PC-3 (cell line): ENCODE measurements around the gene EPHA10. TPM values are rescaled to one million over a fixed set of nuclear protein-coding genes. Genes with fewer than 3 reads are reported as not detected.

ENCODE experiments used
- ATAC-seq: fragments of 200-7000 bp; cut with Tn5 transposase; 2 replicates; pipeline ENCODE4 v1.9.1; 2020; ENCODE audit warnings: mild to moderate bottlenecking, moderate library complexity
- BruUV-seq: library from RNA; stranded (reverse); fragments of 400-500 nt; replicated peaks from 2 replicates; lab custom pipeline; 2021; lab: Mats Ljungman, UMichigan
- CTCF ChIA-PET: fragments of 300-600 bp; sonication (Branson Sonifier 250); formaldehyde crosslinking; loops from one replicate; lab custom pipeline; 2022; ENCODE audit warnings: antibody characterized with exemption; lab: Charles Lee
- POLR2A ChIA-PET: fragments of 300-600 bp; sonication (Branson Sonifier 250); formaldehyde crosslinking; loops from one replicate; lab custom pipeline; 2022; ENCODE audit warnings: antibody characterized with exemption; ENCODE audit not compliant: unreplicated experiment; lab: Charles Lee
- DNase-seq: peaks from one replicate; pipeline ENCODE4 v3.0.0-alpha.2; 2015
- H2AFZ ChIP-seq: fragments of 300-600 bp; sonication (generic); 2 replicates; pipeline ENCODE4 v1.6.0; 2016; ENCODE audit warnings: antibody characterized with exemption, low read length
- H3F3A ChIP-seq: fragments of 300-600 bp; sonication (generic); one replicate; pipeline ENCODE4 v1.6.0; 2017; ENCODE audit warnings: antibody characterized with exemption, low read length, control low read depth, mild to moderate bottlenecking; ENCODE audit not compliant: unreplicated experiment
- H3K27ac ChIP-seq: fragments of 300-600 bp; sonication (generic); 2 replicates; pipeline ENCODE4 v1.5.1; 2016; ENCODE audit warnings: mild to moderate bottlenecking, low read length
- H3K27me3 ChIP-seq: fragments of 300-600 bp; sonication (generic); 2 replicates; pipeline ENCODE4 v1.6.1; 2016; ENCODE audit warnings: low read length, mixed read lengths
- H3K36me3 ChIP-seq: fragments of 300-600 bp; sonication (generic); 2 replicates; pipeline ENCODE4 v1.6.1; 2016; ENCODE audit warnings: low read depth, mixed run types, low read length, mixed read lengths
- H3K4me1 ChIP-seq: fragments of 300-600 bp; sonication (generic); 2 replicates; pipeline ENCODE4 v1.5.1; 2016; ENCODE audit warnings: low read length; ENCODE audit not compliant: insufficient read depth
- H3K4me2 ChIP-seq: fragments of 300-600 bp; sonication (generic); 2 replicates; pipeline ENCODE4 v1.6.0; 2016; ENCODE audit warnings: low read length
- H3K4me3 ChIP-seq: fragments of 300-600 bp; sonication (generic); 2 replicates; pipeline ENCODE4 v1.5.1; 2016; ENCODE audit warnings: mild to moderate bottlenecking, low read length, mixed read lengths
- H3K79me2 ChIP-seq: fragments of 300-600 bp; sonication (generic); 2 replicates; pipeline ENCODE4 v1.6.1; 2017; ENCODE audit warnings: low read length, mixed read lengths
- H3K9ac ChIP-seq: fragments of 300-600 bp; sonication (generic); 2 replicates; pipeline ENCODE4 v1.6.0; 2016; ENCODE audit warnings: mild to moderate bottlenecking, low read length
- H3K9me2 ChIP-seq: fragments of 300-600 bp; sonication (generic); replicated peaks from 2 replicates; pipeline ENCODE4 v1.6.1; 2016; ENCODE audit warnings: mixed run types, low read length, mixed read lengths
- H3K9me3 ChIP-seq: fragments of 300-600 bp; sonication (generic); 2 replicates; pipeline ENCODE4 v1.6.1; 2016; ENCODE audit warnings: low read length, mixed read lengths
- H4K20me1 ChIP-seq: fragments of 300-600 bp; sonication (generic); 2 replicates; pipeline ENCODE4 v1.6.1; 2016; ENCODE audit warnings: low read length, mixed read lengths
- EZH2 ChIP-seq: fragments of 300-600 bp; sonication (generic); IDR thresholded peaks from one replicate; pipeline ENCODE4 v1.6.1; 2017; ENCODE audit warnings: antibody characterized with exemption, mild to moderate bottlenecking, low read length; ENCODE audit not compliant: unreplicated experiment
- EZH2phosphoT487 ChIP-seq: fragments of 300-600 bp; sonication (generic); IDR thresholded peaks from 2 replicates; pipeline ENCODE4 v1.6.1; 2018; ENCODE audit warnings: mild to moderate bottlenecking, antibody characterized with exemption, low read length, borderline replicate concordance
- intact Hi-C: fragments of 100-400 bp; cut with micrococcal nuclease; formaldehyde crosslinking; loops from 2 replicates; pipeline ENCODE4 v1.9.0; 2023
- total RNA-seq: library from RNA; depleted of rRNA; stranded (reverse); fragments of >200 nt; gene quantifications from 2 replicates; pipeline ENCODE4 v1.2.3, GENCODE V29; 2014
- TF ChIP-seq, protein P1 (sequence below): fragments of 300-600 bp; sonication (generic); conservative IDR thresholded peaks from 2 replicates; pipeline ENCODE4 v1.5.1; 2017; ENCODE audit warnings: antibody characterized with exemption, low read depth, mild to moderate bottlenecking, low read length

Gene EPHA10
- total RNA-seq, 1 experiment from 2014 or later: 3.5 TPM

GRCh38 chr1:37677143-37677439, 87.8 kb downstream of the EPHA10 start:
- TF ChIP-seq EZH2phosphoT487: no peak
- H3K36me3 ChIP-seq: peaks cover 4% of the 10 kb centered on the region; the same call in 1 of the 2 replicates
- H3K9ac ChIP-seq: no peak overlapping the region
- H3K9me2 ChIP-seq: no peaks in the 10 kb centered on the region
- H3F3A ChIP-seq: no peaks in the 10 kb centered on the region
- no peak overlapping the region for H3K4me2 ChIP-seq
- H4K20me1 ChIP-seq: no peaks in the 10 kb centered on the region
- no peaks in the 10 kb centered on the region for H3K4me1 ChIP-seq
- BruUV-seq: no TSS peak
- H3K27ac ChIP-seq: no peak overlapping the region
- no peak overlapping the region for H3K4me3 ChIP-seq
- H3K79me2 ChIP-seq: no peaks in the 10 kb centered on the region
- POLR2A ChIA-PET: interaction anchor here (0.6 kb wide), 1 partner anchor 11 kb away, joined by 3 read pairs; no protein-coding TSS in a partner anchor
- H2AFZ ChIP-seq: no peak overlapping the region
- DNase-seq: no peak
- CTCF ChIA-PET: no interaction called here
- H3K9me3 ChIP-seq: no peaks in the 10 kb centered on the region
- no peak for ATAC-seq
- intact Hi-C loops: no loop called here
- no peaks in the 10 kb centered on the region; the same call in 1 of the 2 replicates for H3K27me3 ChIP-seq

- ATAC-seq: no peak
- Histone ChIP-seq H3K9ac (no peak overlapping the region), H2AFZ (no peak overlapping the region), H4K20me1 (no peaks in the 10 kb centered on the region), H3K4me2 (no peak overlapping the region), H3K9me3 (no peaks in the 10 kb centered on the region), H3K4me3 (no peak overlapping the region), H3K9me2 (no peaks in the 10 kb centered on the region), H3K4me1 (no peaks in the 10 kb centered on the region), H3K36me3 (peaks cover under 1% of the 10 kb centered on the region; the same call in 1 of the 2 replicates), H3K27ac (no peak overlapping the region), H3K27me3 (peaks cover 2% of the 10 kb centered on the region; the same call in 1 of the 2 replicates), H3F3A (no peaks in the 10 kb centered on the region), H3K79me2 (no peaks in the 10 kb centered on the region)
- ChIA-PET POLR2A (interaction anchor here (0.6 kb wide), 1 partner anchor 10 kb away, joined by 3 read pairs; no protein-coding TSS in a partner anchor), CTCF (no interaction called here)
- BruUV-seq: no TSS peak
- no peak for DNase-seq
- TF ChIP-seq, protein P1, sequence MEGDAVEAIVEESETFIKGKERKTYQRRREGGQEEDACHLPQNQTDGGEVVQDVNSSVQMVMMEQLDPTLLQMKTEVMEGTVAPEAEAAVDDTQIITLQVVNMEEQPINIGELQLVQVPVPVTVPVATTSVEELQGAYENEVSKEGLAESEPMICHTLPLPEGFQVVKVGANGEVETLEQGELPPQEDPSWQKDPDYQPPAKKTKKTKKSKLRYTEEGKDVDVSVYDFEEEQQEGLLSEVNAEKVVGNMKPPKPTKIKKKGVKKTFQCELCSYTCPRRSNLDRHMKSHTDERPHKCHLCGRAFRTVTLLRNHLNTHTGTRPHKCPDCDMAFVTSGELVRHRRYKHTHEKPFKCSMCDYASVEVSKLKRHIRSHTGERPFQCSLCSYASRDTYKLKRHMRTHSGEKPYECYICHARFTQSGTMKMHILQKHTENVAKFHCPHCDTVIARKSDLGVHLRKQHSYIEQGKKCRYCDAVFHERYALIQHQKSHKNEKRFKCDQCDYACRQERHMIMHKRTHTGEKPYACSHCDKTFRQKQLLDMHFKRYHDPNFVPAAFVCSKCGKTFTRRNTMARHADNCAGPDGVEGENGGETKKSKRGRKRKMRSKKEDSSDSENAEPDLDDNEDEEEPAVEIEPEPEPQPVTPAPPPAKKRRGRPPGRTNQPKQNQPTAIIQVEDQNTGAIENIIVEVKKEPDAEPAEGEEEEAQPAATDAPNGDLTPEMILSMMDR: no peak
- TF ChIP-seq EZH2phosphoT487 (no peak), EZH2 (no peak)
- intact Hi-C loops: no loop called here
These were observed 88.4 kb downstream of the EPHA10 start for GRCh38 chr1:37676281-37677142.

- no peaks in the 10 kb centered on the region for H3K4me1 ChIP-seq
- H3K9me2 ChIP-seq: no peaks in the 10 kb centered on the region
- H3K4me2 ChIP-seq: no peak overlapping the region
- TF ChIP-seq EZH2 (no peak), EZH2phosphoT487 (no peak)
- TF ChIP-seq, protein P1: no peak
- no peaks in the 10 kb centered on the region for H3K79me2 ChIP-seq
- ATAC-seq (no peak), DNase-seq (no peak)
- no peaks in the 10 kb centered on the region for H3K36me3 ChIP-seq
- ChIA-PET CTCF (no interaction called here), POLR2A (interaction anchor here (0.6 kb wide), 1 partner anchor 73 kb away, joined by 21 read pairs; no protein-coding TSS in a partner anchor)
- H3K4me3 ChIP-seq: no peak overlapping the region
- no peaks in the 10 kb centered on the region for H3K9me3 ChIP-seq
- no peak overlapping the region for H3K27ac ChIP-seq
- H3F3A ChIP-seq: no peaks in the 10 kb centered on the region
- BruUV-seq: no TSS peak
- no peak overlapping the region for H2AFZ ChIP-seq
- H3K27me3 ChIP-seq: peaks cover 16% of the 10 kb centered on the region; the same call in 1 of the 2 replicates
- intact Hi-C loops: no loop called here
- no peaks in the 10 kb centered on the region for H4K20me1 ChIP-seq
- H3K9ac ChIP-seq: no peak overlapping the region
These were observed 91.0 kb downstream of the EPHA10 start for GRCh38 chr1:37673920-37674319.
